ENCODE results near the gene EPHA4.

The EPHA4 gene

DNA sequence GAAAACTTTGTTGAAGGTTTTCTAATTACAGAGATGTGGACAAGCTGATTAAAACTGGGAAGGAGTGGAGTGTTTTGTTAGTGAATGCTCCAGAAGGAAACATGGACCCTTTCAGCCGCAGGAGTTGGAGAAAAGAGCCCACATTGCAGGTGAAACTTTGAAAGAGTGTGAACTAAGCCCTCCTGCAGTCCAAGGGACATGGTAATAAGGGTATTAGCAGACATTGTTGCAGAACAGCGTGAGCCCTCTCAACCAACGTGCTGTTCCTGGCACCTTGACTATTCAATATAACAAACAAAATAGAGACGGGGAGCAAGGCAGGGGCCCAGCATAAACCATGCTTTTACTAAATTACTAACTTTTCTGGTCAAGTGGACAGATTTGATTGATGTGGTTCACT, 122.7 kb downstream of the EPHA4 start:
- H3K4me2 ChIP-seq (ENCODE audit: insufficient read depth, low read length): no peak overlapping the region
- no peak overlapping the region for H2AFZ ChIP-seq (ENCODE audit: low read depth, low read length)

DNA sequence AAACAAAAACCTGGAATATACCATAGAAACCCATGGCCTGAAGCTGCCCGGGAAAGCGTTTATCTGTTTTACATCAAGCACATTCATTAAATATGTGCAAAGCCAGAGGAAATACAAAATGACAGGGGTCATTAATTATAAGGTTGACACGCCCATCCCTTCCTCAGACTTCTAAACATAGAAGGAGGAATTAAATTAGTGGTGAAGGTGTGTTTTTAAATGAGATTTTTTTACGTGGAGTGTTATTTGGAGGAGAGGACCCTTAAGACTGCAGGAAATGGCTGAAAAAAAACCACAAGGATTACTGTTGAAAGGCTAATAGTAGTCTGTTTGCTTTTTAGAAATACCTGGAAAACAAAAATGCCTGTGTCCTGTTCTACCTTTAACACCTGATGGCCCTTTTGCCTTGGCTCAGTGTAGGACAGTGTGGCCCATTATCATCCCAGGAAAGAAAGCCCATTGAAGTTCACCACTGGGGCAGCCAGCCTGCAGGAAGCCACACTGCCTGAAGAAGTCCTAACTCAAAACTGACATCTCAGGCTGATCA, 123.2 kb downstream of the EPHA4 start:
- no peaks in the 10 kb centered on the region for H3K9me3 ChIP-seq (ENCODE audit: insufficient read depth, low read length, severe bottlenecking)
- DNase-seq (no peak), ATAC-seq (ENCODE audit: insufficient read depth, low read depth) (no peak)
- no peak overlapping the region for H3K4me3 ChIP-seq (ENCODE audit: low read depth in 1 of 2, low read length in 2 of 2)
- H3K79me2 ChIP-seq (ENCODE audit: insufficient read depth, low read length): no peaks in the 10 kb centered on the region
- H3K36me3 ChIP-seq (ENCODE audit: insufficient read depth, low read length): no peaks in the 10 kb centered on the region
- no peaks in the 10 kb centered on the region for H3K27me3 ChIP-seq (ENCODE audit: insufficient read depth, low read length, poor library complexity)
- no peak overlapping the region for H3K4me2 ChIP-seq (ENCODE audit: insufficient read depth, low read length)
- H3K27ac ChIP-seq (ENCODE audit: low read length): no peak overlapping the region
- no peaks in the 10 kb centered on the region for H4K20me1 ChIP-seq (ENCODE audit: insufficient read depth, low read length)
- H2AFZ ChIP-seq (ENCODE audit: low read depth, low read length): no peak overlapping the region
- H3K9ac ChIP-seq (ENCODE audit: low read depth, low read length): no peak overlapping the region
- TF ChIP-seq, protein P1, sequence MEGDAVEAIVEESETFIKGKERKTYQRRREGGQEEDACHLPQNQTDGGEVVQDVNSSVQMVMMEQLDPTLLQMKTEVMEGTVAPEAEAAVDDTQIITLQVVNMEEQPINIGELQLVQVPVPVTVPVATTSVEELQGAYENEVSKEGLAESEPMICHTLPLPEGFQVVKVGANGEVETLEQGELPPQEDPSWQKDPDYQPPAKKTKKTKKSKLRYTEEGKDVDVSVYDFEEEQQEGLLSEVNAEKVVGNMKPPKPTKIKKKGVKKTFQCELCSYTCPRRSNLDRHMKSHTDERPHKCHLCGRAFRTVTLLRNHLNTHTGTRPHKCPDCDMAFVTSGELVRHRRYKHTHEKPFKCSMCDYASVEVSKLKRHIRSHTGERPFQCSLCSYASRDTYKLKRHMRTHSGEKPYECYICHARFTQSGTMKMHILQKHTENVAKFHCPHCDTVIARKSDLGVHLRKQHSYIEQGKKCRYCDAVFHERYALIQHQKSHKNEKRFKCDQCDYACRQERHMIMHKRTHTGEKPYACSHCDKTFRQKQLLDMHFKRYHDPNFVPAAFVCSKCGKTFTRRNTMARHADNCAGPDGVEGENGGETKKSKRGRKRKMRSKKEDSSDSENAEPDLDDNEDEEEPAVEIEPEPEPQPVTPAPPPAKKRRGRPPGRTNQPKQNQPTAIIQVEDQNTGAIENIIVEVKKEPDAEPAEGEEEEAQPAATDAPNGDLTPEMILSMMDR (IDR thresholded peaks at IDR 0.05; ENCODE audit: borderline replicate concordance, extremely low read depth, low read length, poor library complexity, severe bottlenecking): no peak
- TF ChIP-seq EZH2 (IDR thresholded peaks at IDR 0.05; ENCODE audit: borderline replicate concordance, low read depth, low read length, severe bottlenecking): no peak
- no peaks in the 10 kb centered on the region for H3K4me1 ChIP-seq (ENCODE audit: insufficient read depth, low read length)

More for the DNA sequence above, 122.7 kb downstream of the EPHA4 start:
- Histone ChIP-seq H4K20me1 (ENCODE audit: insufficient read depth, low read length) (no peaks in the 10 kb centered on the region), H3K36me3 (ENCODE audit: insufficient read depth, low read length) (no peaks in the 10 kb centered on the region), H3K4me3 (ENCODE audit: low read depth in 1 of 2, low read length in 2 of 2) (no peak overlapping the region), H3K27ac (ENCODE audit: low read length) (no peak overlapping the region), H3K9me3 (ENCODE audit: insufficient read depth, low read length, severe bottlenecking) (no peaks in the 10 kb centered on the region), H3K4me1 (ENCODE audit: insufficient read depth, low read length) (no peaks in the 10 kb centered on the region), H3K27me3 (ENCODE audit: insufficient read depth, low read length, poor library complexity) (no peaks in the 10 kb centered on the region), H3K9ac (ENCODE audit: low read depth, low read length) (no peak overlapping the region), H3K79me2 (ENCODE audit: insufficient read depth, low read length) (no peaks in the 10 kb centered on the region)
- TF ChIP-seq, protein P1 (IDR thresholded peaks at IDR 0.05; ENCODE audit: borderline replicate concordance, extremely low read depth, low read length, poor library complexity, severe bottlenecking): no peak
- TF ChIP-seq EZH2 (IDR thresholded peaks at IDR 0.05; ENCODE audit: borderline replicate concordance, low read depth, low read length, severe bottlenecking): no peak
- ATAC-seq (ENCODE audit: insufficient read depth, low read depth) (no peak), DNase-seq (no peak)

DNA sequence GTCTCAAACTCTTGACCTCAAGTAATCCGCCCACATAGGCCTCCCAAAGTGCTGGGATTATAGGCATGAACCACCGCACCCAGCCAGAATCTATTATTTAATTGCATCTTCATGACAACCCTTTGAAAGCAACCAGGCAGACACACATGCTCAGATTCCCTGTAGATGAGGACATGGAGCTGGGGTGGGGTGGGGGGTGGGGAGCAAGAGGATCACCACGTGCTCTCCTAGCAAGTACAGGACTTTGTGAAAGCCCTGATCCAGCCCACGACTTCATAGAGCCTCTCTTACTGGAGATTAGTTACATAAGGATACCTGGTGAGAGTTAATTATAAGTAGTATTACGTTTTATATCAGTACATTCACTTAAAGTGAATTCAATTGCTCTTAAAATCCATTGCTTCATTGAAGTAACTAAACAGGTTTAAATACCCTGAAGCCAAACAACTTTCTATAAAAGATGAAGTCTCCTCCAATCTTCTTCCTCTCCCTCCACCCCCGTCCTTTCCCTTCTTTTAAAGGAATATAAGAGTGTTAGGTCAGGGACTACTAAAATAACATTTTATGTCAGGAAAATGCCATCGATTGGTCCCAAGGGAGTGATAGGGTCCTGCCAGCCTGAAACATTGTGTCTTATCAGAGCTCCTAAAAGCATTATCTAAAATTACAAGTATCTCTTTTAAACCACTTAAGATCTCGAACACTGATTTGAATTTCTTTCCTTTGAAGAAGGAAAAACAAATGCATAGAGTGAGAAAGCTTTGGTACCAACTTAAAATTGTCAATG, 123.9 kb downstream of the EPHA4 start:
- TF ChIP-seq, protein P1 (IDR thresholded peaks at IDR 0.05; ENCODE audit: borderline replicate concordance, extremely low read depth, low read length, poor library complexity, severe bottlenecking): no peak
- TF ChIP-seq EZH2 (IDR thresholded peaks at IDR 0.05; ENCODE audit: borderline replicate concordance, low read depth, low read length, severe bottlenecking): no peak
- no peaks in the 10 kb centered on the region for H4K20me1 ChIP-seq (ENCODE audit: insufficient read depth, low read length)

More for the DNA sequence above, 123.9 kb downstream of the EPHA4 start:
- no peaks in the 10 kb centered on the region for H3K9me3 ChIP-seq (ENCODE audit: insufficient read depth, low read length, severe bottlenecking)
- no peaks in the 10 kb centered on the region for H3K4me1 ChIP-seq (ENCODE audit: insufficient read depth, low read length)
- no peaks in the 10 kb centered on the region for H3K79me2 ChIP-seq (ENCODE audit: insufficient read depth, low read length)
- no peaks in the 10 kb centered on the region for H3K27me3 ChIP-seq (ENCODE audit: insufficient read depth, low read length, poor library complexity)
- no peak for DNase-seq
- no peak for ATAC-seq (ENCODE audit: insufficient read depth, low read depth)
- H3K4me3 ChIP-seq (ENCODE audit: low read depth in 1 of 2, low read length in 2 of 2): no peak overlapping the region
- no peak overlapping the region for H3K27ac ChIP-seq (ENCODE audit: low read length)
- no peak overlapping the region for H3K4me2 ChIP-seq (ENCODE audit: insufficient read depth, low read length)
- no peak overlapping the region for H3K9ac ChIP-seq (ENCODE audit: low read depth, low read length)
- no peak overlapping the region for H2AFZ ChIP-seq (ENCODE audit: low read depth, low read length)
- no peaks in the 10 kb centered on the region for H3K36me3 ChIP-seq (ENCODE audit: insufficient read depth, low read length)
